Activated CD4-positive, alpha-beta memory T cell treated with anti-CD3 and anti-CD28 coated beads, Interleukin-2, amount 10 ng/mL, durations not matched to agents 7 days and 5 days (primary cell): ENCODE data around the gene ZNF554. TPM values are rescaled to one million over a fixed set of nuclear protein-coding genes. Genes with fewer than 3 reads are reported as not detected.
"Not testable (repeated sequence)": the region's sequence is repeated elsewhere in the genome, so short reads cannot be mapped to it uniquely, and the experiment has no call there.

Source experiments
- CTCF ChIA-PET: fragments of 350-600 bp; sonication (Branson Sonifier 250); formaldehyde crosslinking; loops from one replicate; lab custom pipeline; 2021; ENCODE audit warnings: antibody characterized with exemption, inconsistent platforms; lab: Charles Lee
- POLR2A ChIA-PET: fragments of 350-600 bp; sonication (Branson Sonifier 250); formaldehyde crosslinking; loops from one replicate; lab custom pipeline; 2021; ENCODE audit warnings: antibody characterized with exemption; lab: Charles Lee
- DNase-seq: peaks from one replicate; pipeline ENCODE4 v3.0.0-alpha.2; 2020
- H3K27ac Mint-ChIP-seq: one replicate; pipeline ENCODE4 v1.8.0; 2021; ENCODE audit warnings: mild to moderate bottlenecking, mixed read lengths
- H3K27me3 Mint-ChIP-seq: one replicate; pipeline ENCODE4 v1.8.0; 2021; ENCODE audit warnings: mixed read lengths
- H3K36me3 Mint-ChIP-seq: one replicate; pipeline ENCODE4 v1.8.0; 2021; ENCODE audit warnings: low read depth, mixed read lengths
- H3K4me1 Mint-ChIP-seq: one replicate; pipeline ENCODE4 v1.8.0; 2021; ENCODE audit warnings: mixed read lengths
- H3K4me3 Mint-ChIP-seq: one replicate; pipeline ENCODE4 v1.8.0; 2021; ENCODE audit warnings: mild to moderate bottlenecking, mixed read lengths
- H3K9me3 Mint-ChIP-seq: one replicate; pipeline ENCODE4 v1.8.0; 2021; ENCODE audit warnings: mixed read lengths
- total RNA-seq, 2 experiments: library from RNA; stranded (reverse); gene quantifications; one replicate each; pipeline ENCODE4 v1.2.3, GENCODE V29; 2021

ZNF554 gene
- total RNA-seq, 2 experiments from 2014 or later, result 2.3 to 3.0 TPM

GRCh38 chr19:2782936-2783780 lies 36.5 kb upstream of the ZNF554 start, which contains the start of gene SGTA:
Gene SGTA, minus strand, starts transcription at chr19:2783273. Its CDS starts 14,205 bp downstream, at chr19:2769068.
- Mint-ChIP-seq H3K27ac (peak within 1 kb of the TSS; percentile 80), H3K36me3 (peaks cover 28% of the 10 kb centered on the region), H3K27me3 (no peaks in the 10 kb centered on the region), H3K9me3 (no peaks in the 10 kb centered on the region), H3K4me1 (peaks cover 63% of the 10 kb centered on the region), H3K4me3 (peak within 1 kb of the TSS; percentile 87)
- ChIA-PET POLR2A (interaction anchor here (0.9 to 2.0 kb wide), 6 partner anchors 14 to 326 kb away, joined by 3 to 5 read pairs (median 4); partner anchors contain the start of genes LMNB2, SLC39A3 and ZNF554), CTCF (interaction anchor here (0.6 to 1.4 kb wide), 5 partner anchors 34 to 627 kb away, joined by 3 to 7 read pairs (median 3); no protein-coding TSS in a partner anchor)
- peak; percentile 98 for DNase-seq

DNA sequence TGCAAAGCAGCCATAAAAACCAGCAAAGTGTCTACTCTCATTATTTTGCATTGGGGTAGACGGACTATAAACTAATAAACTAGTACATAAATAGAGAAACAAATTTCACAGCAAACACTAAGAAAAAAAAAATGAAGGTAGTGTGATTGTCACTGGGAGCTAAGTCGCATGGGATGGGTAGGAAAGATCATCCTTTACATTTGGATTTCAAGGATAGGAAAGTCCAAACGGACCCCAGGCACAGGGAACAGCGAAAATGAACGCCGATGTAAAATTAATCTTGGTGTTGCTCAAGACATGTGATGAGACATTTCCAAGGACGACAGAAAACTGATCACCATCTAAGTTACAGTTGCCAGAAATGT lies 35.9 kb upstream of the ZNF554 start:
- Mint-ChIP-seq H3K36me3 (peaks cover 28% of the 10 kb centered on the region), H3K9me3 (no peaks in the 10 kb centered on the region), H3K4me3 (peak overlapping the region; percentile 87), H3K27ac (peak overlapping the region; percentile 80), H3K4me1 (peaks cover 65% of the 10 kb centered on the region), H3K27me3 (no peaks in the 10 kb centered on the region)
- ChIA-PET POLR2A (interaction anchor here (1.3 to 2.0 kb wide), 5 partner anchors 15 to 327 kb away, joined by 3 to 5 read pairs (median 4); partner anchors contain the start of genes LMNB2, SLC39A3 and ZNF554), CTCF (interaction anchor here (1.0 to 1.4 kb wide), 4 partner anchors 35 to 628 kb away, joined by 3 to 7 read pairs (median 3); no protein-coding TSS in a partner anchor)
- no peak for DNase-seq

- H3K4me3 Mint-ChIP-seq, result peak within 1 kb of the TSS; percentile 88
- peak within 1 kb of the TSS; percentile 68 for H3K27ac Mint-ChIP-seq
- ChIA-PET POLR2A (interaction anchor here (0.9 to 1.3 kb wide), 4 partner anchors 10 to 309 kb away, joined by 3 to 8 read pairs (median 4); partner anchors contain the start of genes GADD45B, SLC39A3 and ZNF57), CTCF (interaction anchor here (1.0 to 1.3 kb wide), 2 partner anchors 34 to 137 kb away, joined by 3 to 5 read pairs; partner anchors contain the start of gene ZNF554)
- peak; percentile 99 for DNase-seq
- peaks cover 27% of the 10 kb centered on the region for H3K36me3 Mint-ChIP-seq
- no peaks in the 10 kb centered on the region for H3K9me3 Mint-ChIP-seq
- peaks cover 62% of the 10 kb centered on the region for H3K4me1 Mint-ChIP-seq
- no peaks in the 10 kb centered on the region for H3K27me3 Mint-ChIP-seq
Measured at GRCh38 chr19:2785244-2785997, 34.2 kb upstream of the ZNF554 start, which contains the start of gene THOP1. Gene THOP1, plus strand, starts transcription at chr19:2785503. Its CDS starts 160 bp downstream, at chr19:2785663.

- peaks cover 45% of the 10 kb centered on the region for H3K4me1 Mint-ChIP-seq
- H3K4me3 Mint-ChIP-seq, result peak overlapping the region; percentile 88
- peaks cover 26% of the 10 kb centered on the region for H3K36me3 Mint-ChIP-seq
- no peaks in the 10 kb centered on the region for H3K9me3 Mint-ChIP-seq
- CTCF ChIA-PET, result no interaction called here
- DNase-seq, result no peak
- no peaks in the 10 kb centered on the region for H3K27me3 Mint-ChIP-seq
- POLR2A ChIA-PET, result no interaction called here
- no peak overlapping the region for H3K27ac Mint-ChIP-seq
Measured at GRCh38 chr19:2787115-2787514, 32.6 kb upstream of the ZNF554 start.

DNA sequence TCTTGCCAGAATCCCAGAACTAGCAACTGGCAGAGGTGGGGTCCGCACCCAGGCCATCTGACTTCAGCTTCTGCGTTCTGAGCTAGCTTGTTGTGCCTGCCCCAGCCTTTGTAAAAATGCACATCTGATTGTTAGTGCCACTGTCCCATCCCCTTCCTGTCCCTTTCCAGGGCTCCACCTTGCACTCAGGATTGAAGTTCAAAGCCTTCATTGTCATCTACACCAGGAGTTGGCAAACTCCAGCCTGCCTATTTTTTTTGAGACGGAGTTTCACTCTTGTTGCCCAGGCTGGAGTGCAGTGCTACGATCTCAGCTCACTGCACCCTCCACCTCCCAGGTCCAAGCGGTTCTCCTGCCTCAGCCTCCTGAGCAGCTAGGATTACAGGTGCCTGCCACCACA lies 31.4 kb upstream of the ZNF554 start:
- Mint-ChIP-seq H3K27me3 (no peaks in the 10 kb centered on the region), H3K27ac (no peak overlapping the region), H3K4me3 (no peak overlapping the region), H3K36me3 (peaks cover 29% of the 10 kb centered on the region), H3K9me3 (no peaks in the 10 kb centered on the region), H3K4me1 (peaks cover 40% of the 10 kb centered on the region)
- DNase-seq, result no peak
- ChIA-PET CTCF (no interaction called here), POLR2A (no interaction called here)

- Mint-ChIP-seq H3K27me3 (no peaks in the 10 kb centered on the region), H3K9me3 (no peaks in the 10 kb centered on the region), H3K4me1 (peaks cover 24% of the 10 kb centered on the region), H3K27ac (no peak overlapping the region), H3K36me3 (peaks cover 36% of the 10 kb centered on the region), H3K4me3 (no peak overlapping the region)
- ChIA-PET POLR2A (no interaction called here), CTCF (no interaction called here)
- no peak for DNase-seq
Measured at GRCh38 chr19:2790194-2790556, 29.5 kb upstream of the ZNF554 start.

- no peak overlapping the region for H3K27ac Mint-ChIP-seq
Measured at GRCh38 chr19:2790557-2791271, 29.0 kb upstream of the ZNF554 start.

GRCh38 chr19:2791440-2791839 lies 28.2 kb upstream of the ZNF554 start:
- Mint-ChIP-seq H3K9me3 (no peaks in the 10 kb centered on the region), H3K27ac (no peak overlapping the region), H3K27me3 (no peaks in the 10 kb centered on the region), H3K4me1 (peaks cover 18% of the 10 kb centered on the region), H3K4me3 (no peak overlapping the region), H3K36me3 (peaks cover 44% of the 10 kb centered on the region)
- CTCF ChIA-PET, result no interaction called here
- POLR2A ChIA-PET, result no interaction called here
- DNase-seq, result no peak

More at GRCh38 chr19:2790557-2791271, 29.0 kb upstream of the ZNF554 start:
- H3K27me3 Mint-ChIP-seq, result no peaks in the 10 kb centered on the region
- no peak for DNase-seq
- ChIA-PET CTCF (no interaction called here), POLR2A (no interaction called here)
- peaks cover 23% of the 10 kb centered on the region for H3K4me1 Mint-ChIP-seq
- H3K36me3 Mint-ChIP-seq, result peaks cover 41% of the 10 kb centered on the region
- no peaks in the 10 kb centered on the region for H3K9me3 Mint-ChIP-seq
- H3K4me3 Mint-ChIP-seq, result no peak overlapping the region

GRCh38 chr19:2791876-2792275 lies 27.8 kb upstream of the ZNF554 start:
- no peak overlapping the region for H3K27ac Mint-ChIP-seq
- ChIA-PET POLR2A (no interaction called here), CTCF (no interaction called here)
- H3K9me3 Mint-ChIP-seq, result no peaks in the 10 kb centered on the region
- DNase-seq, result no peak
- H3K4me1 Mint-ChIP-seq, result peaks cover 16% of the 10 kb centered on the region
- peaks cover 45% of the 10 kb centered on the region for H3K36me3 Mint-ChIP-seq
- no peak overlapping the region for H3K4me3 Mint-ChIP-seq
- no peaks in the 10 kb centered on the region for H3K27me3 Mint-ChIP-seq

DNA sequence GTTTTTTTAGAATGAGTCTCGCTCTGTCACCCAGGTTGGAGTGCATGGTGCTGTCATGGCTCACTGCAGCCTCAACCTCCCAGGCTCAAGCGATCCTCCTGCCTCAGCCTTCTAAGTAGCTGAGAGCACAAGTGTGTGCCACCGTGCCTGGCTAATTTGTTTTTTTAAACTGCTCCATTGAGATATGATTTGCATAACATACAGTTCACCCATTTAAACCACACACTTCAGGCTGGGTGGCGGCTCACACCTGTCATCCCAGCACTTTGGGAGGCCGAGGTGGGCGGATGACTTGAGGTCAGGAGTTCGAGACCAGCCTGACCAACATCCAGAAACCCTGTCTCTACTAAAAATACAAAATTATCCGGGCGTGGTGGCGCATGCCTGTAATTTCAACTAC lies 27.0 kb upstream of the ZNF554 start:
- H3K27ac Mint-ChIP-seq, H3K9me3 Mint-ChIP-seq, DNase-seq, H3K4me1 Mint-ChIP-seq, H3K4me3 Mint-ChIP-seq, POLR2A ChIA-PET, CTCF ChIA-PET, H3K27me3 Mint-ChIP-seq: not testable (repeated sequence)
- peaks cover 41% of the 10 kb centered on the region for H3K36me3 Mint-ChIP-seq

DNA sequence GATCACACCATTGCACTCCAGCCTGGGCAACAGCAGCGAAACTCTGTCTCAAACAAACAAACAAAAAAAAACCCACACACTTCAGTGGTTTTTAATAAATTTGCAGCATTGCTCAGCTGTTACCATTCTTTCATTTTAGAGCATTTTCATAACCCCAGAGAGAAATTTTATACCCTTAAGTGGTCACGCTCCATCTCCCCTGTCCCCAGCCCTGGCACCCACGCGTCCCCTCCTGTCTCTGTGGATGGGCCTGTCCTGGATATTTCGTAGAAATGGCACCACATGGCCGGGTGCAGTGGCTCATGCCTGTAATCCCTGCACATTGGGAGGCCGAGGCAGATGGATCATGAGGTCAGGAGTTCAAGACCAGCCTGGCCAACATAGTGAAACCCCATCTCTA lies 26.5 kb upstream of the ZNF554 start:
- no peak for DNase-seq
- Mint-ChIP-seq H3K27me3 (no peaks in the 10 kb centered on the region), H3K9me3 (no peaks in the 10 kb centered on the region), H3K27ac (no peak overlapping the region), H3K36me3 (peaks cover 37% of the 10 kb centered on the region), H3K4me1 (peaks cover 5% of the 10 kb centered on the region), H3K4me3 (no peak overlapping the region)
- POLR2A ChIA-PET, result no interaction called here
- CTCF ChIA-PET, result no interaction called here

GRCh38 chr19:2793577-2793976 lies 26.1 kb upstream of the ZNF554 start:
- no peak overlapping the region for H3K27ac Mint-ChIP-seq
- peaks cover 3% of the 10 kb centered on the region for H3K4me1 Mint-ChIP-seq
- ChIA-PET POLR2A (no interaction called here), CTCF (no interaction called here)
- no peak for DNase-seq
- no peak overlapping the region for H3K4me3 Mint-ChIP-seq
- H3K9me3 Mint-ChIP-seq, result no peaks in the 10 kb centered on the region
- H3K36me3 Mint-ChIP-seq, result peaks cover 37% of the 10 kb centered on the region
- no peaks in the 10 kb centered on the region for H3K27me3 Mint-ChIP-seq
